HepG2 (cell line): Measurements from ENCODE around the gene SLC35A3. TPM values are rescaled to one million over a fixed set of nuclear protein-coding genes. Genes with fewer than 3 reads are reported as not detected.

Experiments used
- ATAC-seq: fragments of 200-7000 bp; cut with Tn5 transposase; 3 replicates; pipeline ENCODE4 v1.9.1; 2020; ENCODE audit warnings: mild to moderate bottlenecking, moderate library complexity
- BruUV-seq: library from RNA; stranded (reverse); fragments of 400-500 nt; replicated peaks from 2 replicates; lab custom pipeline; 2021; lab: Mats Ljungman, UMichigan
- CTCF ChIA-PET: fragments of 300-600 bp; formaldehyde crosslinking; extraction: SDS; loops from one replicate; lab custom pipeline; 2021; ENCODE audit warnings: low total read pairs, inconsistent platforms, low intra/inter-chr PET ratio; lab: Yijun Ruan, JAX
- POLR2A ChIA-PET: fragments of 350-600 bp; sonication (Branson Sonifier 250); formaldehyde crosslinking; loops from one replicate; lab custom pipeline; 2020; ENCODE audit warnings: antibody characterized with exemption, inconsistent platforms; lab: Yijun Ruan, JAX
- DNase-seq: peaks from one replicate; pipeline ENCODE4 v3.0.0-alpha.2; 2015; ENCODE audit warnings: low spot score
- FAIRE-seq: peaks from 3 replicates; lab custom pipeline; 2011; peaks lifted over from hg19 to GRCh38; lab: Jason Lieb, UNC
- H2AFZ ChIP-seq: one replicate; pipeline ENCODE4 v1.6.1; 2011; ENCODE audit warnings: low read length, inconsistent platforms
- H3K27ac ChIP-seq: fragments of 300-600 bp; 3 replicates; pipeline ENCODE4 v1.8.0; 2011; ENCODE audit warnings: mixed run types, mild to moderate bottlenecking, mixed read lengths, low read length, inconsistent platforms; ENCODE audit not compliant: insufficient read depth; ENCODE audit errors: extremely low read length
- H3K27me3 ChIP-seq, 2 experiments: fragments of 200-600 bp in 1 of 2; 2 replicates in 1 of 2; 3 replicates in 1 of 2; pipeline versions ENCODE4 v1.6.0 to v1.8.0; 2011; ENCODE audit warnings: low read length in 2 of 2, mild to moderate bottlenecking in 2 of 2, moderate library complexity in 2 of 2, inconsistent platforms in 1 of 2; ENCODE audit not compliant: insufficient read depth in 2 of 2, control insufficient read depth in 1 of 2
- H3K36me3 ChIP-seq, 2 experiments: fragments of 200-600 bp in 1 of 2; replicated peaks in 1 of 2; 2 replicates in 1 of 2; 3 replicates in 1 of 2; pipeline versions ENCODE4 v1.5.1 to v1.8.0; 2011; ENCODE audit warnings: low read length in 2 of 2, inconsistent platforms in 1 of 2; ENCODE audit not compliant: insufficient read depth in 2 of 2, control insufficient read depth in 1 of 2
- H3K4me1 ChIP-seq: 2 replicates; pipeline ENCODE4 v1.5.1; 2012; ENCODE audit warnings: low read length, inconsistent platforms; ENCODE audit not compliant: insufficient read depth
- H3K4me2 ChIP-seq: 2 replicates; pipeline ENCODE4 v1.6.0; 2011; ENCODE audit warnings: low read depth, low read length, inconsistent platforms
- H3K4me3 ChIP-seq, 3 experiments: fragments of 200-600 bp in 1 of 3; sonication (generic), shearing (Covaris generic) in 1 of 3; replicated peaks in 1 of 3; 2 replicates each; pipeline ENCODE4 v1.5.1; 2011 to 2016; ENCODE audit warnings: low read length in 3 of 3, inconsistent platforms in 2 of 3, low read depth in 2 of 3, mild to moderate bottlenecking in 2 of 3, control low read depth in 1 of 3, mixed read lengths in 1 of 3; ENCODE audit not compliant: insufficient read depth in 1 of 3
- H3K79me2 ChIP-seq: one replicate; pipeline ENCODE4 v1.6.1; 2011; ENCODE audit warnings: low read length, inconsistent platforms; ENCODE audit not compliant: insufficient read depth
- H3K9ac ChIP-seq: 2 replicates; pipeline ENCODE4 v1.6.0; 2011; ENCODE audit warnings: mild to moderate bottlenecking, low read depth, low read length, inconsistent platforms; ENCODE audit not compliant: insufficient read depth
- H3K9me3 ChIP-seq: 2 replicates; pipeline ENCODE4 v1.5.1; 2012; ENCODE audit warnings: mild to moderate bottlenecking, low read length
- H4K20me1 ChIP-seq: 2 replicates; pipeline ENCODE4 v1.6.0; 2011; ENCODE audit warnings: inconsistent platforms, mild to moderate bottlenecking, low read length, moderate library complexity; ENCODE audit not compliant: insufficient read depth
- IRF1 ChIP-seq: sonication (generic); formaldehyde crosslinking; IDR thresholded peaks from 2 replicates; pipeline ENCODE4 v1.4.0; 2020; ENCODE audit warnings: low read depth, mild to moderate bottlenecking, missing genetic modification reagents
- MAFF ChIP-seq: IDR thresholded peaks from 2 replicates; pipeline ENCODE4 v1.6.1; 2011; ENCODE audit warnings: low read depth, low read length, improper control_type of control experiment
- MAFK ChIP-seq, 2 experiments: IDR thresholded peaks in 1 of 2; conservative IDR thresholded peaks in 1 of 2; 2 replicates each; pipeline ENCODE4 v1.6.1; 2011; ENCODE audit warnings: improper control_type of control experiment in 2 of 2, low read length in 2 of 2
- MAX ChIP-seq: IDR thresholded peaks from 2 replicates; pipeline ENCODE4 v1.6.1; 2012; ENCODE audit warnings: inconsistent platforms
- NFE2L2 ChIP-seq: fragments of 150-350 bp; IDR thresholded peaks from 2 replicates; pipeline ENCODE4 v1.6.1; 2014; ENCODE audit warnings: low read length
- USF2 ChIP-seq, 2 experiments: sonication (generic) in 1 of 2; formaldehyde crosslinking in 1 of 2; IDR thresholded peaks; 2 replicates each; pipeline versions ENCODE4 v1.5.1 to v1.6.1; 2011 to 2020; ENCODE audit warnings: borderline replicate concordance in 1 of 2, low read depth in 1 of 2, low read length in 1 of 2, mild to moderate bottlenecking in 1 of 2, missing genetic modification reagents in 1 of 2, moderate library complexity in 1 of 2
- ZFP36 ChIP-seq: fragments of 150-350 bp; IDR thresholded peaks from 2 replicates; pipeline ENCODE4 v1.6.1; 2018; ENCODE audit warnings: borderline replicate concordance, low read length, low read depth; ENCODE audit not compliant: partially characterized antibody
- in situ Hi-C: cut with HindIII; loops from 2 replicates; pipeline ENCODE4 v1.10.0; 2017; ENCODE audit warnings: low pct_unique_long_range_greater_than_20kb; ENCODE audit not compliant: extremely low pct_ligation_motif_present
- intact Hi-C: fragments of 100-400 bp; cut with micrococcal nuclease; formaldehyde crosslinking; loops from one replicate; pipeline ENCODE4 v1.10.0; 2022; ENCODE audit not compliant: unreplicated experiment
- polyA plus RNA-seq, 8 experiments: library from polyadenylated mRNA; depleted of rRNA in 3 of 8; stranded (reverse) in 7 of 8; unstranded in 1 of 8; fragments of >200 nt; fragmentation: Illumina TruSeq in 4 of 8; extraction: Trizol in 4 of 8; gene quantifications; 2 replicates each; pipeline versions ENCODE4 v1.2.1 to v1.2.3, GENCODE V29; 2011 to 2016; ENCODE audit warnings: low read depth in 4 of 8, missing spikeins in 1 of 8, mixed read lengths in 1 of 8; ENCODE audit not compliant: insufficient read depth in 1 of 8
- total RNA-seq, 5 experiments: library from RNA; depleted of rRNA; stranded (reverse); fragments of >200 nt; fragmentation: Illumina TruSeq; extraction: Trizol; gene quantifications; 2 replicates each; pipeline ENCODE4 v1.2.3, GENCODE V29; 2016; ENCODE audit warnings: low read depth in 1 of 5

Gene SLC35A3
- total and polyA plus RNA-seq, 2 of the 13 experiments (the other 11 are each of a cell fraction or from before 2014, with no cell fraction given): 11.2 to 24.9 TPM

GRCh38 chr1:99979091-99979490 lies 9.3 kb downstream of the SLC35A3 start (continued):
- TF ChIP-seq ZFP36 (no peak), MAX (no peak), USF2 (IDR thresholded peaks at IDR 0.05; ENCODE audit: low read depth, low read length) (no peak), USF2 (CRISPR knock-in tag; IDR thresholded peaks at IDR 0.05; ENCODE audit: borderline replicate concordance) (no peak)

- POLR2A ChIA-PET: no interaction called here
- Histone ChIP-seq H3K4me3 (no peak overlapping the region), H3K4me2 (no peak overlapping the region), H3K36me3 (peaks cover 0 to 4% of the 10 kb centered on the region in 2 experiments; a peak in 1 of 5 replicates), H3K9ac (no peak overlapping the region), H3K79me2 (peaks cover 9% of the 10 kb centered on the region), H3K27me3 (no peaks in the 10 kb centered on the region), H3K9me3 (no peaks in the 10 kb centered on the region), H4K20me1 (no peaks in the 10 kb centered on the region), H2AFZ (no peak overlapping the region), H3K4me1 (no peaks in the 10 kb centered on the region), H3K27ac (no peak overlapping the region)
- ATAC-seq (no peak), DNase-seq (no peak), FAIRE-seq (no peak)
- TF ChIP-seq MAFK (conservative IDR thresholded peaks at IDR 0.05 in 1 of 2, IDR thresholded peaks at IDR 0.05 in 1 of 2; ENCODE audit: low read length in 2 of 2) (peak in 1 of 2 experiments; percentile 59; a peak in 2 of 4 replicates), MAFF (0 out of 2 replicates have a peak, but pooled peaks have one; percentile 19), IRF1 (CRISPR knock-in tag) (no peak), NFE2L2 (no peak)
- BruUV-seq: no TSS peak
- intact Hi-C loops: no loop called here
- in situ Hi-C loops: no loop called here
- CTCF ChIA-PET: no interaction called here
Measured at GRCh38 chr1:99980928-99981327, 11.1 kb downstream of the SLC35A3 start.
